Chondrocyte (in vitro differentiated cells): ENCODE measurements around the gene MARCHF6. TPM values are rescaled to one million over a fixed set of nuclear protein-coding genes. Genes with fewer than 3 reads are reported as not detected.
"Not testable (repeated sequence)": the region's sequence is repeated elsewhere in the genome, so short reads cannot be mapped to it uniquely, and the experiment has no call there.

ENCODE experiments used
- DNase-seq: peaks from one replicate; pipeline ENCODE4 v3.0.0; 2021; ENCODE audit warnings: mixed read lengths, low spot score
- H3K27ac Mint-ChIP-seq: one replicate; pipeline ENCODE4 v1.8.0; 2021; ENCODE audit warnings: mild to moderate bottlenecking, moderate library complexity, mixed read lengths; ENCODE audit not compliant: unreplicated experiment
- H3K27me3 Mint-ChIP-seq: 2 replicates; pipeline ENCODE4 v1.8.0; 2021; ENCODE audit warnings: low read depth, mixed read lengths
- H3K36me3 Mint-ChIP-seq: 2 replicates; pipeline ENCODE4 v1.8.0; 2021; ENCODE audit warnings: low read depth, mixed read lengths
- H3K4me1 Mint-ChIP-seq: 2 replicates; pipeline ENCODE4 v1.8.0; 2021; ENCODE audit warnings: low read depth, mild to moderate bottlenecking, mixed read lengths
- H3K4me3 Mint-ChIP-seq: one replicate; pipeline ENCODE4 v1.8.0; 2021; ENCODE audit warnings: mild to moderate bottlenecking, moderate library complexity, mixed read lengths; ENCODE audit not compliant: unreplicated experiment
- H3K9me3 Mint-ChIP-seq: 2 replicates; pipeline ENCODE4 v1.8.0; 2021; ENCODE audit warnings: low read depth, mixed read lengths
- CTCF ChIP-seq: fragments of 200-600 bp; sonication (generic); IDR thresholded peaks from 2 replicates; pipeline ENCODE4 v1.5.0; 2021; ENCODE audit warnings: antibody characterized with exemption, mild to moderate bottlenecking, moderate library complexity
- total RNA-seq: library from RNA; stranded (reverse); gene quantifications from 3 replicates; pipeline ENCODE4 v1.2.1, GENCODE V29; 2021

MARCHF6 gene
- total RNA-seq, 1 donor from 2014 or later = 149 TPM

GRCh38 chr5:10365782-10366181 lies 12.3 kb downstream of the MARCHF6 start:
- DNase-seq = no peak
- no peak for TF ChIP-seq CTCF
- no peaks in the 10 kb centered on the region for H3K36me3 Mint-ChIP-seq
- H3K4me1 Mint-ChIP-seq = peaks cover 58% of the 10 kb centered on the region
- H3K27me3 Mint-ChIP-seq = no peaks in the 10 kb centered on the region
- H3K9me3 Mint-ChIP-seq = no peaks in the 10 kb centered on the region
- no peak overlapping the region for H3K4me3 Mint-ChIP-seq
- H3K27ac Mint-ChIP-seq = no peak overlapping the region

- H3K27me3 Mint-ChIP-seq = no peaks in the 10 kb centered on the region
- DNase-seq = no peak
- peak overlapping the region; percentile 23 for H3K4me3 Mint-ChIP-seq
- H3K9me3 Mint-ChIP-seq = no peaks in the 10 kb centered on the region
- H3K4me1 Mint-ChIP-seq = peaks cover 57% of the 10 kb centered on the region
- H3K27ac Mint-ChIP-seq = peak overlapping the region; percentile 93
- H3K36me3 Mint-ChIP-seq = no peaks in the 10 kb centered on the region
- no peak for TF ChIP-seq CTCF
These were observed 13.1 kb downstream of the MARCHF6 start for GRCh38 chr5:10366310-10367272.

GRCh38 chr5:10367579-10367978 lies 14.1 kb downstream of the MARCHF6 start:
- Mint-ChIP-seq H3K36me3 (no peaks in the 10 kb centered on the region), H3K9me3 (no peaks in the 10 kb centered on the region), H3K4me3 (no peak overlapping the region), H3K27me3 (no peaks in the 10 kb centered on the region), H3K4me1 (peaks cover 62% of the 10 kb centered on the region), H3K27ac (peak overlapping the region; percentile 81)
- TF ChIP-seq CTCF = no peak
- no peak for DNase-seq

GRCh38 chr5:10370931-10371330 lies 17.4 kb downstream of the MARCHF6 start:
- Mint-ChIP-seq H3K4me1 (peaks cover 62% of the 10 kb centered on the region), H3K9me3 (no peaks in the 10 kb centered on the region), H3K27me3 (no peaks in the 10 kb centered on the region), H3K4me3 (no peak overlapping the region), H3K36me3 (no peaks in the 10 kb centered on the region), H3K27ac (no peak overlapping the region)
- no peak for TF ChIP-seq CTCF
- no peak for DNase-seq

GRCh38 chr5:10371369-10371768 lies 17.9 kb downstream of the MARCHF6 start:
- H3K9me3 Mint-ChIP-seq, H3K4me3 Mint-ChIP-seq, H3K27ac Mint-ChIP-seq, H3K27me3 Mint-ChIP-seq, DNase-seq, H3K36me3 Mint-ChIP-seq: not testable (repeated sequence)
- peaks cover 60% of the 10 kb centered on the region for H3K4me1 Mint-ChIP-seq
